Lower lobe of right lung (tissue), 2 donors: Measurements from ENCODE around the gene RAPGEF5. TPM values are rescaled to one million over a fixed set of nuclear protein-coding genes. Genes with fewer than 3 reads are reported as not detected.

Experiments used
- ATAC-seq, 2 donors: fragments of 200-7000 bp; cut with Tn5 transposase; one replicate each; pipeline ENCODE4 v1.9.1; 2020 to 2022; ENCODE audit warnings: mild to moderate bottlenecking in 2 of 2, moderate library complexity in 2 of 2
- DNase-seq: peaks from one replicate; pipeline ENCODE4 v3.0.0-alpha.2; 2020
- H3K27ac ChIP-seq: fragments of 200-600 bp; one replicate; pipeline ENCODE4 v1.8.0; 2022
- H3K27me3 ChIP-seq: fragments of 200-600 bp; one replicate; pipeline ENCODE4 v1.8.0; 2022; ENCODE audit warnings: low read depth
- H3K36me3 ChIP-seq: fragments of 200-600 bp; one replicate; pipeline ENCODE4 v1.8.0; 2022; ENCODE audit warnings: mild to moderate bottlenecking
- H3K4me1 ChIP-seq: fragments of 200-600 bp; one replicate; pipeline ENCODE4 v1.8.0; 2022
- H3K4me3 ChIP-seq: fragments of 200-600 bp; one replicate; pipeline ENCODE4 v1.8.0; 2022; ENCODE audit warnings: mild to moderate bottlenecking
- H3K9me3 ChIP-seq: fragments of 200-600 bp; one replicate; pipeline ENCODE4 v1.8.0; 2022
- CTCF ChIP-seq: fragments of 200-600 bp; IDR thresholded peaks from one replicate; pipeline ENCODE4 v1.8.0; 2022; ENCODE audit warnings: antibody characterized with exemption, mild to moderate bottlenecking
- intact Hi-C: fragments of 100-400 bp; cut with DNase I; formaldehyde crosslinking; loops from one replicate; pipeline ENCODE4 v1.11.0; 2022
- total RNA-seq: library from RNA; stranded (reverse); fragmentation: NEBNext Ultra II Directional; extraction: Animal tissue kit (Norgen Biotek cat#: 25700); gene quantifications from one replicate; pipeline ENCODE4 v1.2.1, GENCODE V29; 2021
- donor health status: DM: no; HTN: yes; CAD: no; lungs with severe emphysema.

The RAPGEF5 gene
- total RNA-seq, 1 donor from 2014 or later, result 85.1 TPM

- Histone ChIP-seq H3K4me3 (no peak overlapping the region), H3K4me1 (peaks cover 24% of the 10 kb centered on the region), H3K36me3 (no peaks in the 10 kb centered on the region), H3K27me3 (peaks cover 7% of the 10 kb centered on the region), H3K9me3 (peaks cover 6% of the 10 kb centered on the region), H3K27ac (no peak overlapping the region)
- no peak for TF ChIP-seq CTCF
- intact Hi-C loops, result no loop called here
- ATAC-seq (no peak), DNase-seq (no peak)
These were observed 2.5 kb downstream of the RAPGEF5 start for GRCh38 chr7:22354462-22354861.

- Histone ChIP-seq H3K4me1 (peaks cover 24% of the 10 kb centered on the region), H3K27me3 (peaks cover 7% of the 10 kb centered on the region), H3K9me3 (peaks cover 6% of the 10 kb centered on the region), H3K27ac (no peak overlapping the region), H3K4me3 (no peak overlapping the region), H3K36me3 (no peaks in the 10 kb centered on the region)
- no peak for TF ChIP-seq CTCF
- no peak for DNase-seq
- intact Hi-C loops, result no loop called here
- no peak for ATAC-seq
These were observed 4.1 kb downstream of the RAPGEF5 start for GRCh38 chr7:22352887-22353286.

GRCh38 chr7:22351878-22352277 is 5.1 kb downstream of the RAPGEF5 start:
- H3K27ac ChIP-seq, result no peak overlapping the region

GRCh38 chr7:22351329-22351692 is 5.6 kb downstream of the RAPGEF5 start:
- Histone ChIP-seq H3K4me3 (no peak overlapping the region), H3K27ac (no peak overlapping the region), H3K4me1 (peaks cover 17% of the 10 kb centered on the region), H3K27me3 (peaks cover 7% of the 10 kb centered on the region), H3K36me3 (no peaks in the 10 kb centered on the region), H3K9me3 (peaks cover 6% of the 10 kb centered on the region)
- intact Hi-C loops, result no loop called here
- no peak for TF ChIP-seq CTCF
- DNase-seq (no peak), ATAC-seq (no peak)

More at GRCh38 chr7:22351878-22352277, 5.1 kb downstream of the RAPGEF5 start:
- Histone ChIP-seq H3K4me1 (peaks cover 19% of the 10 kb centered on the region), H3K4me3 (no peak overlapping the region), H3K36me3 (no peaks in the 10 kb centered on the region), H3K27me3 (peaks cover 7% of the 10 kb centered on the region), H3K9me3 (peaks cover 6% of the 10 kb centered on the region)
- ATAC-seq (no peak), DNase-seq (no peak)
- TF ChIP-seq CTCF, result no peak
- intact Hi-C loops, result no loop called here

GRCh38 chr7:22350466-22351328 is 6.3 kb downstream of the RAPGEF5 start:
- ATAC-seq (no peak), DNase-seq (no peak)
- no peaks in the 10 kb centered on the region for H3K36me3 ChIP-seq
- peaks cover 11% of the 10 kb centered on the region for H3K4me1 ChIP-seq
- no peak for TF ChIP-seq CTCF
- H3K4me3 ChIP-seq, result no peak overlapping the region
- intact Hi-C loops, result no loop called here
- H3K27me3 ChIP-seq, result peaks cover 1% of the 10 kb centered on the region
- peaks cover 6% of the 10 kb centered on the region for H3K9me3 ChIP-seq
- no peak overlapping the region for H3K27ac ChIP-seq
